Measurements from ENCODE around the gene SEPTIN11.

Gene SEPTIN11

GRCh38 chr4:76984127-76984526 lies 34.6 kb downstream of the SEPTIN11 start:
- H3K4me3 ChIP-seq (ENCODE audit: control insufficient read depth, low read depth, low read length), result no peak overlapping the region
- TF ChIP-seq CTCF (conservative IDR thresholded peaks at IDR 0.05; ENCODE audit: control insufficient read depth, insufficient read depth, low read depth, low read length), result peak; percentile 42
- peak; percentile 83 for DNase-seq (ENCODE audit: low read depth)

- peak; percentile 100 for DNase-seq (ENCODE audit: low read depth)
- no peak for TF ChIP-seq CTCF (conservative IDR thresholded peaks at IDR 0.05; ENCODE audit: control insufficient read depth, insufficient read depth, low read depth, low read length)
These were observed 35.2 kb downstream of the SEPTIN11 start for GRCh38 chr4:76984788-76985211.

GRCh38 chr4:76987153-76987591 lies 37.6 kb downstream of the SEPTIN11 start:
- H3K4me3 ChIP-seq (ENCODE audit: control insufficient read depth, low read depth, low read length), result peak overlapping the region; percentile 33
- peak; percentile 99 for DNase-seq (ENCODE audit: low read depth)
- TF ChIP-seq CTCF (conservative IDR thresholded peaks at IDR 0.05; ENCODE audit: control insufficient read depth, insufficient read depth, low read depth, low read length), result peak; percentile 31

More at GRCh38 chr4:76984788-76985211, 35.2 kb downstream of the SEPTIN11 start:
- H3K4me3 ChIP-seq (ENCODE audit: control insufficient read depth, low read depth, low read length), result no peak overlapping the region

- no peak for TF ChIP-seq CTCF (conservative IDR thresholded peaks at IDR 0.05; ENCODE audit: control insufficient read depth, insufficient read depth, low read depth, low read length)
- DNase-seq (ENCODE audit: low read depth), result no peak
- peak overlapping the region; percentile 33 for H3K4me3 ChIP-seq (ENCODE audit: control insufficient read depth, low read depth, low read length)
These were observed 38.1 kb downstream of the SEPTIN11 start for GRCh38 chr4:76987685-76988084.

- no peak for TF ChIP-seq CTCF (conservative IDR thresholded peaks at IDR 0.05; ENCODE audit: control insufficient read depth, insufficient read depth, low read depth, low read length)
- DNase-seq (ENCODE audit: low read depth), result no peak
- no peak overlapping the region for H3K4me3 ChIP-seq (ENCODE audit: control insufficient read depth, low read depth, low read length)
These were observed 40.0 kb downstream of the SEPTIN11 start for GRCh38 chr4:76989391-76990061.

- TF ChIP-seq CTCF (conservative IDR thresholded peaks at IDR 0.05; ENCODE audit: control insufficient read depth, insufficient read depth, low read depth, low read length), result no peak
- H3K4me3 ChIP-seq (ENCODE audit: control insufficient read depth, low read depth, low read length), result no peak overlapping the region
- peak; percentile 96 for DNase-seq (ENCODE audit: low read depth)
These were observed 40.9 kb downstream of the SEPTIN11 start for GRCh38 chr4:76990288-76991080.

Data from fibroblast of mammary gland (primary cell).